ENCODE data around the gene HSPB9.

Gene HSPB9

GRCh38 chr17:42122371-42123303, at the start of gene HSPB9:
Gene HSPB9, plus strand, starts transcription at chr17:42122804. Its CDS starts 47 bp downstream, at chr17:42122851.
- no peaks in the 10 kb centered on the region for H3K27me3 ChIP-seq (ENCODE audit: control insufficient read depth, insufficient read depth, low read length)
- H3K79me2 ChIP-seq = no peaks in the 10 kb centered on the region
- no peaks in the 10 kb centered on the region for H3K9me3 ChIP-seq (ENCODE audit: control insufficient read depth, low read length)
- no peak within 1 kb of the TSS for H3K27ac ChIP-seq
- no peaks in the 10 kb centered on the region for H3K36me3 ChIP-seq (ENCODE audit: control insufficient read depth, insufficient read depth, low read length)
- peak within 1 kb of the TSS; percentile 95 for H2AFZ ChIP-seq
- no peak within 1 kb of the TSS for H3K9ac ChIP-seq
- no peak for TF ChIP-seq CTCF (IDR thresholded peaks at IDR 0.05)
- H3K4me1 ChIP-seq = peaks cover 3% of the 10 kb centered on the region
- H3K4me3 ChIP-seq (ENCODE audit: low read depth, low read length) = no peak within 1 kb of the TSS
- H3K4me2 ChIP-seq (ENCODE audit: low read length) = peak within 1 kb of the TSS; percentile 26

- no peak overlapping the region for H2AFZ ChIP-seq
- H3K27ac ChIP-seq = no peak overlapping the region
- no peaks in the 10 kb centered on the region for H3K9me3 ChIP-seq (ENCODE audit: control insufficient read depth, low read length)
- H3K27me3 ChIP-seq (ENCODE audit: control insufficient read depth, insufficient read depth, low read length) = no peaks in the 10 kb centered on the region
- H3K4me1 ChIP-seq = peaks cover 4% of the 10 kb centered on the region
- no peaks in the 10 kb centered on the region for H3K79me2 ChIP-seq
- H3K4me3 ChIP-seq (ENCODE audit: low read depth, low read length) = no peak overlapping the region
- TF ChIP-seq CTCF (IDR thresholded peaks at IDR 0.05) = no peak
- H3K4me2 ChIP-seq (ENCODE audit: low read length) = no peak overlapping the region
- no peak overlapping the region for H3K9ac ChIP-seq
- H3K36me3 ChIP-seq (ENCODE audit: control insufficient read depth, insufficient read depth, low read length) = no peaks in the 10 kb centered on the region
Measured at GRCh38 chr17:42075789-42076188, 46.8 kb upstream of the HSPB9 start.

GRCh38 chr17:42076797-42077559, 45.6 kb upstream of the HSPB9 start:
- no peaks in the 10 kb centered on the region for H3K9me3 ChIP-seq (ENCODE audit: control insufficient read depth, low read length)
- H3K4me3 ChIP-seq (ENCODE audit: low read depth, low read length) = no peak overlapping the region
- H3K4me1 ChIP-seq = peaks cover 4% of the 10 kb centered on the region
- no peak overlapping the region for H3K27ac ChIP-seq
- H3K4me2 ChIP-seq (ENCODE audit: low read length) = no peak overlapping the region
- no peaks in the 10 kb centered on the region for H3K27me3 ChIP-seq (ENCODE audit: control insufficient read depth, insufficient read depth, low read length)
- no peak overlapping the region for H3K9ac ChIP-seq
- H3K36me3 ChIP-seq (ENCODE audit: control insufficient read depth, insufficient read depth, low read length) = no peaks in the 10 kb centered on the region
- TF ChIP-seq CTCF (IDR thresholded peaks at IDR 0.05) = no peak
- no peaks in the 10 kb centered on the region for H3K79me2 ChIP-seq
- H2AFZ ChIP-seq = no peak overlapping the region

- Histone ChIP-seq H3K9ac (no peak overlapping the region), H3K4me1 (peaks cover 4% of the 10 kb centered on the region), H2AFZ (no peak overlapping the region), H3K4me2 (ENCODE audit: low read length) (no peak overlapping the region), H3K4me3 (ENCODE audit: low read depth, low read length) (no peak overlapping the region), H3K79me2 (no peaks in the 10 kb centered on the region), H3K27me3 (ENCODE audit: control insufficient read depth, insufficient read depth, low read length) (no peaks in the 10 kb centered on the region), H3K9me3 (ENCODE audit: control insufficient read depth, low read length) (no peaks in the 10 kb centered on the region), H3K36me3 (ENCODE audit: control insufficient read depth, insufficient read depth, low read length) (no peaks in the 10 kb centered on the region), H3K27ac (no peak overlapping the region)
- TF ChIP-seq CTCF (IDR thresholded peaks at IDR 0.05) = no peak
Measured at GRCh38 chr17:42077755-42078154, 44.8 kb upstream of the HSPB9 start.

Measured in parathyroid adenoma (tissue), 2 donors.